GM13977 (cell line): ENCODE data around the gene CLNK.

Experiments used
- DNase-seq: peaks from one replicate; pipeline ENCODE4 v3.0.0; 2012; ENCODE audit warnings: low spot score
- CTCF ChIP-seq: IDR thresholded peaks from 2 replicates; pipeline ENCODE4 v1.5.1; 2012; ENCODE audit warnings: mild to moderate bottlenecking, control low read depth; ENCODE audit not compliant: insufficient read depth; ENCODE audit errors: extremely low read depth, missing control alignments
- in situ Hi-C: fragments of 300-500 bp; cut with MboI; formaldehyde crosslinking; loops from one replicate; pipeline ENCODE4 v1.12.0; 2022; ENCODE audit warnings: low sequenced_read_pairs, low pct_unique_long_range_greater_than_20kb, mixed read lengths, inconsistent platforms; ENCODE audit not compliant: unreplicated experiment

CLNK gene

GRCh38 chr4:10721616-10722015 is 37.0 kb upstream of the CLNK start:
- DNase-seq, result no peak
- no peak for TF ChIP-seq CTCF
- in situ Hi-C loops, result no loop called here

GRCh38 chr4:10716163-10716562 is 31.6 kb upstream of the CLNK start:
- TF ChIP-seq CTCF, result no peak
- no peak for DNase-seq
- in situ Hi-C loops, result no loop called here

- in situ Hi-C loops, result no loop called here
- no peak for TF ChIP-seq CTCF
- DNase-seq, result no peak
Measured at GRCh38 chr4:10715696-10716095, 31.1 kb upstream of the CLNK start.

GRCh38 chr4:10715135-10715534 is 30.6 kb upstream of the CLNK start:
- no peak for DNase-seq
- no peak for TF ChIP-seq CTCF
- in situ Hi-C loops, result no loop called here

GRCh38 chr4:10713591-10713990 is 29.0 kb upstream of the CLNK start:
- no peak for TF ChIP-seq CTCF
- DNase-seq, result no peak
- in situ Hi-C loops, result no loop called here

- in situ Hi-C loops, result no loop called here
- DNase-seq, result no peak
- no peak for TF ChIP-seq CTCF
Measured at GRCh38 chr4:10706236-10706635, 21.7 kb upstream of the CLNK start.

GRCh38 chr4:10704430-10704810 is 19.9 kb upstream of the CLNK start:
- in situ Hi-C loops, result no loop called here
- no peak for DNase-seq
- no peak for TF ChIP-seq CTCF
